ENCODE measurements around the gene MAGED1. TPM values are rescaled to one million over a fixed set of nuclear protein-coding genes. Genes with fewer than 3 reads are reported as not detected.

MAGED1 gene
- total and polyA plus RNA-seq, 12 donors, result 47.9 to 363 (median 265) TPM

- Histone ChIP-seq H3K4me1 (replicated peaks in 1 of 2) (no peaks in the 10 kb centered on the region), H3K4me3 (no peak overlapping the region), H3K27ac (no peak overlapping the region), H3K27me3 (peaks cover 3% of the 10 kb centered on the region), H3K36me3 (replicated peaks in 1 of 2) (no peaks in the 10 kb centered on the region), H3K9me3 (replicated peaks in 1 of 3) (no peaks in the 10 kb centered on the region)
- DNase-seq, result no peak
- intact Hi-C loops (cut with DNase I), result no loop called here
- 88 to 99% (median 92%) methylated on average over 8 of the region's 8 CpGs for WGBS, 4 donors
- TF ChIP-seq CTCF (IDR thresholded peaks at IDR 0.05), result no peak
- no peak for TF ChIP-seq POLR2A (IDR thresholded peaks at IDR 0.05)
Observed at GRCh38 chrX:51855698-51856097, 37.7 kb upstream of the MAGED1 start.

GRCh38 chrX:51857159-51857733 is 36.2 kb upstream of the MAGED1 start:
- WGBS, 4 donors, result 89 to 96% (median 91%) methylated on average over 1 of the region's 1 CpG
- Histone ChIP-seq H3K27ac (no peak overlapping the region), H3K4me1 (replicated peaks in 1 of 2) (no peaks in the 10 kb centered on the region), H3K4me3 (no peak overlapping the region), H3K36me3 (replicated peaks in 1 of 2) (no peaks in the 10 kb centered on the region), H3K27me3 (peaks cover 3% of the 10 kb centered on the region), H3K9me3 (replicated peaks in 1 of 3) (no peaks in the 10 kb centered on the region)
- TF ChIP-seq CTCF (IDR thresholded peaks at IDR 0.05) (no peak), POLR2A (IDR thresholded peaks at IDR 0.05) (no peak)
- no peak for DNase-seq
- intact Hi-C loops (cut with DNase I), result no loop called here

GRCh38 chrX:51860679-51861078 is 32.7 kb upstream of the MAGED1 start:
- intact Hi-C loops (cut with DNase I), result no loop called here
- H3K4me1 ChIP-seq (replicated peaks in 1 of 2), result no peaks in the 10 kb centered on the region
- WGBS, 4 donors, result 3 to 21% (median 8%) methylated on average over 2 of the region's 2 CpGs

DNA sequence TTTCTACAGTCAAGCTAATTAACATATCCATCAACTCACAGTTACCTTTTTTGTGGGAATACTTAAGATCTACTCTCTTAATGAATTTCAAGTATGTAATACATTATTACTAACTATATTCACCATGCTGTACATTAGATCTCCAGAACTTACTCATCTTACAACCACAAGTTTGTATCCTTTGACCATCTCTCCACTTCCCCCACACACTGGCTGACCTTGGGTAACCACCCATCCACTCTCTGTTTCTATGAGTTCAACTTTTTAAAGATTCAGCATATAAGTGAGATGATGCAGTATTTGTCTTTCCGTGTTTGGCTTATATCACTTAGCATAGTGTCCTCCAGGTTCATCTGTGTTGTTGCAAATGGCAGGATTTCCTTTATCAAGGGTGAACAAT is 30.5 kb upstream of the MAGED1 start:
- no peak for DNase-seq
- TF ChIP-seq CTCF (IDR thresholded peaks at IDR 0.05), result no peak
- Histone ChIP-seq H3K27ac (no peak overlapping the region), H3K27me3 (no peaks in the 10 kb centered on the region), H3K36me3 (replicated peaks in 1 of 2) (no peaks in the 10 kb centered on the region), H3K4me1 (replicated peaks in 1 of 2) (no peaks in the 10 kb centered on the region), H3K9me3 (replicated peaks in 1 of 3) (no peaks in the 10 kb centered on the region), H3K4me3 (no peak overlapping the region)
- 71 to 100% (median 85%) methylated on average over 1 of the region's 1 CpG for WGBS, 4 donors
- intact Hi-C loops (cut with DNase I), result no loop called here

More at GRCh38 chrX:51860679-51861078, 32.7 kb upstream of the MAGED1 start:
- H3K27ac ChIP-seq, result no peak overlapping the region
- H3K36me3 ChIP-seq (replicated peaks in 1 of 2), result no peaks in the 10 kb centered on the region
- DNase-seq, result peak in 5 of 7 donors; percentile 11 to 51 (median 16)
- peak in 5 of 6 experiments; percentile 22 to 48 (median 46) for TF ChIP-seq CTCF (IDR thresholded peaks at IDR 0.05)
- no peak for TF ChIP-seq POLR2A (IDR thresholded peaks at IDR 0.05)
- no peaks in the 10 kb centered on the region for H3K9me3 ChIP-seq (replicated peaks in 1 of 3)
- no peaks in the 10 kb centered on the region for H3K27me3 ChIP-seq
- no peak overlapping the region for H3K4me3 ChIP-seq
